Stimulated activated naive CD4-positive, alpha-beta T cell treated with Interleukin-2 at 50 U/mL for 16 hours (primary cell): ENCODE data around the gene CCDC169.

Source experiments
- DNase-seq: peaks from one replicate; lab custom pipeline; 2025; lab: John Stamatoyannopoulos, UW

The CCDC169 gene

GRCh38 chr13:36242761-36243160, 54.9 kb downstream of the CCDC169 start:
- DNase-seq = no peak

- no peak for DNase-seq
Measured at GRCh38 chr13:36231236-36231635, 66.4 kb downstream of the CCDC169 start.

GRCh38 chr13:36224730-36225129, 72.9 kb downstream of the CCDC169 start:
- DNase-seq = no peak

GRCh38 chr13:36219883-36220282, 77.7 kb downstream of the CCDC169 start:
- DNase-seq = no peak

GRCh38 chr13:36217456-36217855, 80.2 kb downstream of the CCDC169 start:
- DNase-seq = no peak

- DNase-seq = no peak
Measured at GRCh38 chr13:36214163-36214921, 83.3 kb downstream of the CCDC169 start, which contains the start of gene SOHLH2. SOHLH2 (minus strand) TSS chr13:36214556; CDS start chr13:36214526, 30 bp downstream.

- DNase-seq = no peak
Measured at GRCh38 chr13:36212789-36213188, 84.8 kb downstream of the CCDC169 start.

- DNase-seq = no peak
Measured at GRCh38 chr13:36211567-36211966, 86.0 kb downstream of the CCDC169 start.

- DNase-seq = no peak
Measured at GRCh38 chr13:36210738-36211137, 86.9 kb downstream of the CCDC169 start.

- DNase-seq = no peak
Measured at GRCh38 chr13:36207672-36208071, 89.9 kb downstream of the CCDC169 start.

GRCh38 chr13:36193151-36193855, 104.3 kb downstream of the CCDC169 start:
- no peak for DNase-seq

- no peak for DNase-seq
Measured at GRCh38 chr13:36192166-36192565, 105.4 kb downstream of the CCDC169 start.

- no peak for DNase-seq
Measured at GRCh38 chr13:36190771-36191170, 106.8 kb downstream of the CCDC169 start.

- DNase-seq = no peak
Measured at GRCh38 chr13:36188441-36188840, 109.2 kb downstream of the CCDC169 start.

GRCh38 chr13:36183901-36184300, 113.7 kb downstream of the CCDC169 start:
- no peak for DNase-seq
